GM21717 (cell line): Measurements from ENCODE around the gene TMEM158.

Experiments
- ATAC-seq: cut with Tn5 transposase; IDR thresholded peaks from one replicate; pipeline ENCODE4 v1.9.1; 2021; ENCODE audit warnings: mild to moderate bottlenecking, moderate library complexity; ENCODE audit not compliant: unreplicated experiment

TMEM158 gene

DNA sequence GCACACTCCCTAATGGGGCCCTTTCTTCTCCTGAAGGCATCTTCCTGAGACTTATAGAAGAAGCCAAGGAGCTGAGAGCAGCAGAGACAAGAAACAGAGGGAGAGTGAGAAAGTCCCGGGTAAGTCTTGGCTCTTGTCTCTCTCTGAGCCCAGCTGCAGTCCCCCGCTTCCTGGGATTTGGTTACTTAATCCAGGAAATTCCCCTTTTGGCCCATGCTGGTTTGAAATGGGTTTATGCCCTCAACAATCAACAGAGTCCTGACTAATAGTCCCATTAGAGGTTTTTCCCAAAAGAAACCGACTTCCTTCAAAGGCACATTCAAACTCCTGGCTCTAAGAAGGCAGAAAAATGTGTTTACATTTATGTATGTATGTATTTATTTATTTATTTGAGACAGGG lies 22.0 kb downstream of the TMEM158 start:
- no peak for ATAC-seq

DNA sequence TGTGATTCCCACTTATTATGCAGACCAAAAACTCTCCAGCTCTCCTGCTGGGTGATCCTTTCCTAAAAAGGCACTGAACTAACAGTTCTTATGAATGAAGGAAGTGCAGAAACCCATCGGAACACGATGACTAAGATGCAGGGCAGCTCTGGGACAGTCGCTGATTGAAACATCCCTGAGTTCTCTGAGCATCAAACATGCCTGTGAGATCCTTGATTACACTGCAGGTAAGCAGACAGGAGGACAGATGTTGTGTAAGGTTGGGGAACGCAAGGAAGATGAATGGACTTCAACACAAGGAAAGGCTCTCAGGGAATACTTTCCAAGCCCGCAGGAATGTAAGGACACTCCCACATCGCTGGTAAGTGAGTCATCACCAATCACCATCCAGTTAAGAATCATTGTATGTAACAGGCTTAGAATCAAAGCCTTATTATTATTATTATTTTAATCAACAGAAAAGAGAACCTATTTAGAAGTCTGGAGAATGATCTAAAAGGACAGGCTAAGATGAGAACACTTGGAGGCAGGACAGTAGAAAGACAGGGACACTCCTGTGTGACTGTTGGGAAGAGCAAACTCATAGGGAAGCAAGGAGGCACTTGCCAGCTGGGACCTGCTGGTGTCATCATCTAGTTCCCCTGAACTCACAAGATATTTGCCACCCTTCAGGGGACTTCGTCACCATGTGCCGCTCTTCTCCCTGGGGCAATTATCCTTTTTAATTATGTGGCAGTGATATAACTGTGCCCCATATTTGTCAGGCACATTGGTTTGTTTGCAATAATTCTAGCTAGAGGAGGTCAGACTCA lies 26.0 kb downstream of the TMEM158 start:
- no peak for ATAC-seq

DNA sequence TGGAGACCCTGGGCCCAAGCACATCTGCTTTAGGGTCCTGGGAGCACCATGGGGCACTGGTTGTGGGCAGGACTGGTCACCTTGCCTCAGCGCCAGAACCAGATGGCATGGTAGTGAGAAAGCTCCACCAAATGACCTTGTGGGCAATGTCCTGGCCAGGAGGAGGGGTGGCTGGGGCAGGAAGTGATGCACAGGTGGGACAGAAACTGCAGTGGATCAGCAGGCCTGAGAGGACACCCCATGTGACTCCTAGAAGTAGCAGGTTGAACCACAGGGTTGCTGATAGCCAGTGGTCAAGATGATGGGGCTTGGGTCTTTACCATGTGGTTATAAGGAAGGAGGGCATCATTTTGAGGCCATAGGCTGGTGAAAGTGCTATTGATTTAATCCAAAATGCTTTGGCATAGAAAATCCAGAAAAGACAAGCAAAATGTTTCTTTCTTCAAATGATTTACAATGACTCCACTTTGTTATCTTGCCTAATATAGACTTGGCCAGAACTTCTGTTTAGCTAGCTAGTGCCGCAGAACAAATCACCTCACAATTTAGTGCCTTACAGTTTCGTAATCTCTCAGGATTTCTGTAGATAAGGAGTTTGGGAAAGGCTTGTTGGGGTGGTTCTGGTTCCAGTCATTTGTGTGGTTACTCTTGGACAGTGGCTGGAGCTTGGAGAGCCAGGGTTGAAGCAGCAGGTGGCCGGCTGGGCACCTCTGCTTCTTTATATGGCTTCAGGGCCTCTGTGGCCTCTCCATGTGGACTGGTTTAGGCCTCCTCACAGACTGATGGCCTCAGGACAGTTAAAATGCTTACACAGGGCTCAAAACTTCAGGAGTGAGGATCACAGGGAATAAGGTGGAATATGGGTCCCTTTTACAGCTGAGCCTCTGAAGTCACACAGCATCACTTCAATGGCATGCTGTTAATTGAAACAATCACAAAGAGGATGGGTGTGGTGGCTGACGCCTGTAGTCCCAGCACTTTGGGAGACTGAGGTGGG lies 27.5 kb downstream of the TMEM158 start:
- ATAC-seq: no peak

DNA sequence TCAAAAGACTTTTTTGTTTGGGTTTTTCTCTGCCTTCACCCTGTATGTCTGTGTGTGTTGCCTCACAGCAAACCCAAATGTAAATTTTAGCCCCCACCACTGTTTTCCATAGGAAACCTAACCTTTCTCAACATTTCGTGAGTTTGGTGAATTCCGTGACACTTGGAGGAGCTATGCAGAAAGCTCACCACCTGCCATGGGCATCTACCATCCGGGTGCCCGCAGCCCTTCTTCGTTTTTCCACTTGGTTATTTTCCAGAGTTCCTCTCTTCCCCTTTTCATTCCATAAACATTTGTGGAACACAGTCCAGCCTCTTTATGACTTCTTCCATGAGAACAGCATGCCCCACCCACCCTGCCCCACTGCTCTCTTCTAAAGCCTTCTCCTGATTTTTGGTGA lies 31.3 kb downstream of the TMEM158 start:
- no peak for ATAC-seq

DNA sequence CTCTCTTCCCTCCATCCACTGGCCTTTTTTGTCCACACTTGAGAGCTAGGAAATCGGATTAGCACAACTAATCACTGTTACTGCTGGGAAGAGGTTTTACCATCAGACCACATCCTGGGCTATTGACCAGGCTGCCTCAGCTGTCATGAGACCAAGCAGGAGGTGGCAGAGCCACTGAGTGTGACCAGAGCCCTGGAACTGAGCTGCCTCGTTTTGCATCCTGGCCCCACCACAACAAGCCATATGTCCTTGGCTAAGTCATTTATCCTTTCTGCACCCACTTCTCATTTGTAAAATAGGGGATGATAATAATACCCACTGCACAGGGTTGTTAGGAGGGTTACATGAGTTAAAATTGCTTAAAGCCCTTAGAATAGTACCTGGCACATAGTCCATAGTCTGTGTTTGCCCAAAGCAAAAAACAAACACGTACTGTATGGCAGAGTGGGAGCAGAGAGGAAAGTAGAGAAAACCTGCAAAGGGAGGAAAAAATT lies 34.1 kb downstream of the TMEM158 start:
- ATAC-seq: no peak

DNA sequence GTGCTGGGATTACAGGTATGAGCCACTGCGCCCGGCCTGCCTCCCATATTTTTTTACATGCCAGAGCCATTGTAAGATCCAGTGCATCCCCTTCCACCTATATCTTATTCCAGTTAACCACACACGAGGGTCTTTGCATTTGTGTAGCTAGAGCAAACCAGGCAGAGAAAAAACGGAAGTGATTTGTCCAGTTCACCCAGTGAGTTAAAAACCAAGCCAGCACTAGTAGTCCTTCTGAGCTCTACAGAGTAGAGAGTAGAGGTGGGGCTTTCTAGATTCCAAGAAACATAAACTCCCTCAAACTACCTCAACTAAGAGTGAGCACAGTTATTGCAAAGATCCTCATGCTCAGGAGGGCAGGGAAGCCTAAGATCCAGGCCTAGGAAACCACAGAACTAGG lies 34.7 kb downstream of the TMEM158 start:
- ATAC-seq: no peak

DNA sequence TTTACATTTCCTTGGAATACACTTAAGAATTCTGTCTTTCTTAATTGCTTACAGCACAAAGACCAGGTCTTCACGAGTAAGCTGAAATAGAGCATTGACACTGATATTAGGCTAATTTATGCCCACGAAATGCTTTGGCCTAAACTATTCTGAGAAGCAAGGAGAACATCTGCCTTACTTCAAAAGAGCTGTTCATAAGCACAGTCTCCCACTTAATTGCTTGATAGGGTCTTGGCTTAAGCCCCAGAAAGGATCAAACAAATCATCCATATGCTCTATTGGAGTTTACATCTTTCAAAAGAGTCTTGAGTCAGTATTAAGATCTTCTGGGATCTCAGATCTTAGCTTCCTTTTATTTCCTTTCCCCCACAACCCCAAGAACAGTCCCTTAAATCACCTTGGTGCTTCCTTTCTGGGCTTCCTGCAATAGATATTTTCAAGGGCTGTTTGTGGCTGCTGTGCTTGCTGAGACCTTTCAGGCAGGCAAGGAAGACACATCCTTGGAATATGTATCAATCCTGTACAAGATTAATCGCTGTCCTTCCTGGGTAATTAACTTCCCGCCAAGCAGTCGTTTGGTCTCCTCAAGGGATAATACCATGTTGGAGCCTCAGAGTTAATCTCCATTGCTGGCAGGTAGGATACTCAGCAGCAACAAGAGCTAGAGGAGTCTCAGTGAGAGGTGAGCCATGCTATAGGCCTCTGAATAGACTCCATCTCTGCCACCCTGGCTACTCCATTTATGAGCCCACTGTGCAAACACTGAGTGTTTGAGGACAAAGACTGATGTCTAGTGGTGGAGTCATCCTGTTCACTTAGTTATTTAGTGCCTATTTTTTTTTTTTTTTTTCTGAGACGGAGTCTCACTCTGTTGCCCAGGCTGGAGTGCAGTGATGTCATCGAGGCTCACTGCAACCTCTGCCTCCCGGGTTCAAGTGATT lies 37.1 kb downstream of the TMEM158 start:
- no peak for ATAC-seq

DNA sequence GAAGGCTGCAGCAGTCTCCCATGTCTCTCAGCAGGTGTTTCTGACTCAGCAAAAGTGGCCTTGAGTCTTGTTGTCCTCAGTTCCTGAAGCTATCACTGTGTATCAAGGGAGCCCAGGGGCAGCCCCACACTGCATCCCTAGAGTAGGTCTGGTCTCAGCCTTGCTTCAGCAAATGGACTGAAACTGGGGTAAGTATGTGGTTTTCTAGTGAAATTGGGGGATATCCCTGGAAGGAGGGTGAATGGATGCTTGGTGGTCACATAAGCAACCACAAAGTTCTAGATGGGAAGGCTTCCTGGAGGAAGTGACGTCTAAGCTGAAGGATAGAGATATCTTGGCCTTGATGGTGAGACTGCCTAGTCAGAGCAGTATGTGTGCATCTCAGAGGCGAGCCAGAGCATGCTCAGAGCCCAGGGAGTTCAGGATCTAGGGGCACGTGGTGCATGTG lies 38.4 kb downstream of the TMEM158 start:
- ATAC-seq: no peak

DNA sequence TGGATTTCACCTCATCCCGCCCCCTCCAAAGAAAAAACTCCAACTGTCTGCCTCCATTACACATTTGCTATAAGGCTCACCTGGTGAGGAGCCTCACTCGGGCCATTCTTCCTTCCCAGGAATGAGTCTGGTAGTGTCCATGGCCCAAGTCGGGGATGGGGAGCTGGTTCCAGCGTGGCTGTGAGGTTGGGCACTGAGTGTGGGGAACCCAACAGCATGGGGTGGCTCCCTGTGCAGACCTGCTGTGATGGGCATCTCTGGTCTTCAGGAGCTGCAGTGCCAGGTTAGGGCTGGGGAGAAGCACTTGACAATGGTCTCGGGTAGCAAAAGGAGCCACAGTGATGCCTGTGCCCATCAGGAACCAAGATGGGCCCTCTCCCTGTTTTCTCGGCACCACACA lies 39.2 kb downstream of the TMEM158 start:
- ATAC-seq: no peak

DNA sequence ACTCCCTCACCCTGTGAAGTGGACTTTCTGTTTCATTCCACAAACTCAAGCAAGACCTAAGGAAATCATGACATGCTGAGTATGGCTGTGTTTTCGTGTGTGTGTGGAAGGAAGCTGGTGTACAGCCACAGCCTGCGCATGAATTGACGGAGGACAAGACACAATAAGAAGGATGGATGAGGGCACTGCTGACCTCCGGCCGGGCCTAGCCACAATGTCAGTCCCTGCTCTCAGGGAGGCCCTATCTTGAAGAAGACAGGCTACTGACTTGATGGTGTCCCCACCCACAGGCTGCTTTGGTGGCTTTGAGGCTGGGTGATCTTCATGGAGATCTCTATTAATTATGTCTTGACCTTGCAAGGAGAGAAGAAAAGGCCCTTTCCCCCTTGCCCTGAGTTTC lies 40.6 kb downstream of the TMEM158 start:
- no peak for ATAC-seq

DNA sequence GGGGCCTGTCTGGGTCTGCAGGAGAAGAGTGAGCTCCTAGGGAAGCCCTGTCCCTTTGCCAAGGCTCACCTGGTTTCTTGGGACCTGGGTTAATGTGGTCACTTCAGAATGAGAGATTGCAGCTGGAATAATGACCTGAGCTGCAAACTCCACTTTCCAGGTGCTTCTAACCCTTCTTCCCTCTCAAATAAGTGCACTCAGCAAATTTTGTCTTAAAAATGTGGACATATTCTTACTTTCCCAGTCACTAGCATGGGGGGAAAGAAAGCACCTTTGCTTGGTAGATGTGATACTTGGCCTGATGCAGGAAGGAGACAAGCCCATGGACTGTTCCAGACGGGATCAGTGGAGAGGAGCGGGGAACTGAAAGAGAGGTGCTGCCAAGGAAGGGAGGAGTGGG lies 41.0 kb downstream of the TMEM158 start:
- ATAC-seq: no peak

DNA sequence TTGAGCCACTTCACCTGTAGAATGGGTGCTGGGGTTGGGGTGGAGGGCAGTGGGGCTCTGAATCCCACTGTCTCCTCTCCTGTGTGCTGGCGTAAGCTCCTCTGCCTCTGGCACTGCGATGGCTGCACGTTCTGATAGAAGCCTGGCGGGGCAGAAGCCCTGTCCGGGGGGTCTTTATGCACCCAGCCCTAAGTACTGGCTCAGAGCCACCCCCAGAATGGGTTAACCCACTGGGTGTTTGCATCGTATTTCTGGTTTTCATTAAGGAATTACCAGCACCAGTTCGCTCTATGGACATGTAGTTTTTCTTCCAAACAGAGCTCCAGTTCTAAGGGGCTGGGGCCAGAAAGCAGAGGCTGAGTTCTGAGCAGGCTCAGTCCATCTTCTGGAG lies 42.2 kb downstream of the TMEM158 start:
- ATAC-seq: no peak

DNA sequence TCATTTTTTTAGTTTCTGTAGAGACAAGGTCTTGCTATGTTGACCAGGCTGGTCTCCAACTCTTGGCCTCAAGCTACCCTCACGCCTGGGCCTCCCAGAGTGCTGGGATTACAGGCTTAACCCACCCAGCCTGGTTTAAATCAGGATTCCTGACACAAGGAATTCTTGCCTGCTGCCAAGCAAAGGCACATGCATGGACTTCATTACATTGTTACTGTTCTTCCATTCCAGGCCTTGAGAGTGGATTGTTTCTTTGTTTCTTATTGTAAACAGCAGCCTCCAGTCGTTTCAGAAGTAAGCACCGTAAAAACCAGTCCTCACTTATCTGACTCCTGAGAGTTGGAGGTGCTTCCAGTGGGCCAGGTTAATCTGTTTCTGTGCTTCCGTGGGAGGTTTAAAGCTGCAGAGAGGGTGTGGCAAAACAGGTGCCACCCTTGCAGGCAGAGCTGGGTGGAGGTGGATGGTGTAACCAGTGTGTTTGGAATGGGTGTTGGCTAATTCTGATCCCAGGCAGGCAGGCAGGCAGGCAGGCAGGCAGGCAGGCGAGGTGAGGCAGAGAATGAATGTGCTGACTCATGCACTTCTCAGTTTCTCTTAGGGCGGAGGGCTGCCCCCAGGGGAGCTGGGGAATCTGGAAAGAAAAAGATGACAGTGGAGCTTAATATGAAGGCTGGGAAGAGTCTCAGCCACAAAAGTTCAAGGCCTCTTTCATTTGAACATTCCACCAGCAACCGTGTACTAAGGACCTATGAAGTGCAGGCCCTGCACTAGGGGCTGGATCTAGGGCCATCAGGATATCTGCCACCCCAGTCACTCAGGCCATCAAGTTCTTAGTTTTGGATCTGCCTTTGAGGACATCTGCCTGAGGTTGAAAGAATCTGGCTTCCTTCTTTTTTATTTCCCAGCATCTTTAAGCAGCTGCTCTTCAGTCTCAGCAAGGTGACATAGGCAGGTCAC lies 42.9 kb downstream of the TMEM158 start:
- no peak for ATAC-seq

DNA sequence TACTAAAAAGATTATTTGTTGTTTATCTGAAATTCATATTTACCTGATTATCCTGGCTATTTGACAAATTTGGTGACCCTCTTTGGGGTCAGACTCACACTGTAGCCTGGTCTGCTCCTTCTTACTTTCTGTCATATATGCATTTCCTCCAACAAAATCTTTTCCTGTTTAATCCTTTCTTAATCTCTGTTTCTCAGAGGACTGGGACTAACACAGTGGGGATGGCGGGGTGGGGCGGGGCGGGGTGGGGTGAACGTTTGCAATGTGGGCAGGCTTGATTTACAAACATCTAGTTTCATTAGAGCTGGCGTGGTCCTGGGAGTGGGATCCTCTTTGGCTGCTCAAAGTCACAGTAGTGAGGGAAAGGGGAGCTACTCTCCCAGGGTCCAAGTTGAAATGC lies 44.6 kb downstream of the TMEM158 start:
- ATAC-seq: no peak

DNA sequence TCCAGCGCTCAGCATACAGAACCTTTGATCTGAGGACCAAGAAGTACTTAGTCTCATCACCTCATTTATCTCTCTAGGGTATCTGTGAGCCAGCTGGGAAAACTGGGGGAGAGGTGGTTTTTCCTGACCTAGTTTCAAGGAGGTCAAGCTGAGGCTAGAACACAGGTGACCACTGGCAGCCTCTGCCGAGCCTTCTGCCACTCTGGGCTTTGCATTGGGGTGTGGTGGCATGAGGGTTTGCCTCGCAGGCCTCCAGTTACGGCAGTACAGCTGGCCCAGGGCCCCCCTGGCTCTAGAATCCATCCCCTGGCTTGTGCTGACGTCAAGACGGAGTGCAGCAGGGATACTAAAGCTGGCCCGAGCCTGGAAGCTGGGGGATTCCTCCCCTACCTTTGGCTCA lies 45.2 kb downstream of the TMEM158 start:
- ATAC-seq: no peak

DNA sequence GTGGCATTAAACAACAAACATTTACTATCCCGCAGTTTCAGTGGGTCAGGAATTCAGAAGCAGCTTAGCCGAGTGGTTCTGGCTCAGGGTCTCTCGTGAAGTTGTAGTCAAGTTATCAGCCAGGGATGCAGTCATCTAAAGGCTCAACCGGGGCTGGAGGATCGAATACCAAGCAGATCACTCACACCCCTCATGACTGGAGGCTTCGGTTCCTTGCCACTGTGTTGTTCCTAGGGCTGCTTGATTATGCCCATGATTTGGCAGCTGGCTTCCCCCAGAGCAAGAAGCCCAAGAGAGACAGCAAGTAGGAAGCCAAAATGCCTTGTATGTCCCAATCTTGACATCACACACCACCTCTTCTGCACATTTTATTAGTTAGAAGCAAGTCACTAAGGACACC lies 46.0 kb downstream of the TMEM158 start:
- no peak for ATAC-seq

DNA sequence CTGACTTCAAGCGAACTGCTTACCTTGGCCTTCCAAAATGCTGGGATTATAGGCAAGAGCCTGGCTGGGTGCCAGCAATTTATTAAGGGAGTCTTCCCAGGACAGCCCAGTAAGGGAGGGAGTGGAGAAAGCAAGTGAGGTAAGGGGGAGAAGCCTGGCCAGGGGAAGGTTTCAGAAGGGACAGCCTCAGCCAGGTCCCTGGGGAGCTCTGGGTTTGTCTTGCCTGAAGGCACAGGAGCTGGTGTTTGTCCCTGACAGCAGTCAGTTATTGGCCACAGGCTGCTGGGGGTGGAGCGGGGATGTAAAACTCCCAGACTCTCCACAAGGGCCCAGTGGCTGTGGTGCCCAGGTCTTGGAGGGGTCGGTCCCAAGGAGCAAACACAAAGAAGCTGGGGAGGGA lies 46.9 kb downstream of the TMEM158 start:
- no peak for ATAC-seq

DNA sequence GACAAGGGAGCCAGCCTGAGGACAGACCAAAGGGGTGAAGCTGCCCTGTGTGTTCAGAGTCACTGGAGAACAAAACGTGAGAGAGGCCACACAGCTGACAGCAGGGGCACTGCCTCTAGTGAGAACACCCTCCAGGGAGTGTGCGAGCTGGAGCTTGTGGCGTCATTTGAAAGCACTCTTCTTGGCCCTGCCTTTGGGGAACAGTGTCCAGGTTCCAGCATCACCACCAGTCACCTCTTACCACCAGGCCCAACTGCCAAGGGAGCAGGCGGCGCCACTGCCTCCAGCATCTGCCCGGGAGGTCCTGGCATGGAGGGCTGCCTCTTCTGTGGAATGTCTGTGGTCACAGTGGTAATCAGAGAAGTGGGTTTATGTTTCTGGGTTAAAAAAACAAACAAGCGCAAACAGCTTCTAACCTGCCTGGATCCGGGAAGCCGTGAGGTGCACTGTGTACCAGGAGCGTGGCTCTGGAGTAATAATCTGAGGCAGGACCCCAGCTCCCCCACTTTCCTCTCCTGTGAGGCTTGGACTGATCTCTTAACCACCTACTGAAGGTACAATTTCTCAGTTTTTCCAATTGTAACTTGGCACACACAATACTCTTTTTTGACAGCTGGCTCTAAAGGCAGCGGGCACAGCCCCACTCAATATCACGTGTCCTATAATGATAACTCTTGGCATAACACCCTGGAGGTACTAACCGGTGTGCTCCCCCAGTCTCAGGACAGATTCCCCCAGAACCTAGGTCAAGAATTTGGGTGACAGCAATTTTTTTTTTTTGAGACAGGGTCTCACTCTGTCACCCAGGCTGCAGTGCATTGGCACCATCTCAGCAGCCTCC lies 47.7 kb downstream of the TMEM158 start:
- no peak for ATAC-seq

DNA sequence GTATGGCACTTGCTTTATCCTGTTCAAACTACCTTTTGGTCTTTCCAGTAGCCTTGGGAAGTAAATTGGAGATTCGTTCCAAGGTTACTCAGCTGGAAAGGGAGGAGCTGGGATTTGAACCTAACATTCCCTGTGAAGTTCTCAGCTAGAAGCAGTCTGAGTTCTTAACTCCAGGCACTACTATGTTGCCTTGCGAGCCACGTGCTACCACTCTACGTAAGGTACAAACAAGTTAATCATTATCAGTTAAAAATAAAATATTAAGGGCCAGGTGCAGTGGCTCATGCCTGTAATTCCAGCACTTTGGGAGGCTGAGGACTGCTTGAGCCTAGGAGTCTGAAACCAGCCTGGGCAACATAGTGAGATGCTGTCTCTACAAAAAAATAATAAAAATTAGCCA lies 49.2 kb downstream of the TMEM158 start:
- no peak for ATAC-seq
